H1 (cell line): ENCODE measurements around the gene FADS2.

ENCODE experiments used
- BRCA1 ChIP-seq: IDR thresholded peaks from 2 replicates; pipeline ENCODE4 v1.6.1; 2012; ENCODE audit warnings: low read depth, low read length, improper control_type of control experiment
- EZH2 ChIP-seq: fragments of 200-600 bp; sonication (generic); IDR thresholded peaks from 2 replicates; pipeline ENCODE4 v1.7.1; 2012; ENCODE audit warnings: low read depth, mild to moderate bottlenecking, moderate library complexity, low read length, inconsistent platforms; ENCODE audit not compliant: severe bottlenecking
- FOSL1 ChIP-seq: IDR thresholded peaks from 2 replicates; pipeline ENCODE4 v1.6.1; 2011; ENCODE audit warnings: mild to moderate bottlenecking, low read depth, low read length, moderate library complexity; ENCODE audit not compliant: insufficient read depth
- POLR2AphosphoS5 ChIP-seq: IDR thresholded peaks from 2 replicates; pipeline ENCODE4 v1.6.1; 2011; ENCODE audit warnings: low read depth, low read length
- RAD21 ChIP-seq, 2 experiments: IDR thresholded peaks in 1 of 2; conservative IDR thresholded peaks in 1 of 2; 2 replicates each; pipeline ENCODE4 v1.6.1; 2011; ENCODE audit warnings: low read depth in 2 of 2, low read length in 2 of 2, improper control_type of control experiment in 1 of 2, inconsistent platforms in 1 of 2, mild to moderate bottlenecking in 1 of 2, moderate library complexity in 1 of 2
- RFX5 ChIP-seq: IDR thresholded peaks from 2 replicates; pipeline ENCODE4 v1.6.1; 2011; ENCODE audit warnings: low read depth, low read length, improper control_type of control experiment, borderline replicate concordance
- TF ChIP-seq, protein P1 (sequence below), 3 experiments: IDR thresholded peaks; 1 replicate in 2 of 3; 2 replicates in 1 of 3; pipeline versions ENCODE4 v1.5.1 to v1.6.1; 2011; ENCODE audit warnings: low read length in 3 of 3, mild to moderate bottlenecking in 3 of 3, inconsistent platforms in 2 of 3, low read depth in 1 of 3, moderate library complexity in 1 of 3; ENCODE audit not compliant: insufficient read depth in 1 of 3; ENCODE audit errors: control extremely low read depth in 1 of 3

DNA sequence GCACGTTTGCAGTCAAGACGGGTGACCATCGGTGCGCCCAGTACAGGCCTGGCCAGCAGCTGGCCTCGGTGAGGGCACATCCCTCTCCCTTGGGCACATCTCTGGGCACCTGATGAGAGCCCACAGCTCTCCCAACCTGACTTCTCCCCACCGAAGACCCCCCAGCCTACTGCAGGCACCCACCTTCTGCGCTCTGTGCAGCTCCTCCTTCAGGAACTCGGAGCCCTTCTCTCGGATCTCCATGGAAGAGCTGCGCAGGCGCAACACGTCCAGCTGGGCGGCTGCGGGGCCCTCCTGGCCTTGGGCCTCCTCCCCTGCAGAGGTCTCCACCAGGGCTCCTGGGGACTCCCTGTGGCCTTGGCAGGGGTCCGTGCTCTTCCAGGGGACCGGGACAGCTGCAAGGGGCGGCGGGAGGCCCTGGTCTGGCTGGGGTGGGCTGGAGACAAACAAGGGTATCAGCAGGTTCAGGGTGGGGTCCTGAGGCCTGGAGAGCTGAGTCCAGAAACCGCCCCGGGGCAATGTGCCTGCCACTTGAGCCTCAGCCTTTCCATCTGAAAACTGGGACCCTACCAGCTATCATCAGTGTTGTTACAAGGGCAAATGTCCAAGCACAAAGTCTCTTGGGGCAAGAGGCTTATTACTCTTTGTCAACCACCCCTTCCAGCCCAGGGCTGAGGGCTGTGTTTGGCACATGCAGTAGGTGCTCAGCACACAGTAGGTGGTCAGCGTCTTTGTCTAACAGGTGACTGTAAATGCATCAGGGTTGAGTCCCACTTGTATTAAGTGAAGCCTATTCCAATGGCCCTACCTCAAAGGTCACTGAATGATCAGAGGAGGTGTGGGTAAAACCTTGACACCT is 80.0 kb downstream of the FADS2 start:
- TF ChIP-seq, protein P1, sequence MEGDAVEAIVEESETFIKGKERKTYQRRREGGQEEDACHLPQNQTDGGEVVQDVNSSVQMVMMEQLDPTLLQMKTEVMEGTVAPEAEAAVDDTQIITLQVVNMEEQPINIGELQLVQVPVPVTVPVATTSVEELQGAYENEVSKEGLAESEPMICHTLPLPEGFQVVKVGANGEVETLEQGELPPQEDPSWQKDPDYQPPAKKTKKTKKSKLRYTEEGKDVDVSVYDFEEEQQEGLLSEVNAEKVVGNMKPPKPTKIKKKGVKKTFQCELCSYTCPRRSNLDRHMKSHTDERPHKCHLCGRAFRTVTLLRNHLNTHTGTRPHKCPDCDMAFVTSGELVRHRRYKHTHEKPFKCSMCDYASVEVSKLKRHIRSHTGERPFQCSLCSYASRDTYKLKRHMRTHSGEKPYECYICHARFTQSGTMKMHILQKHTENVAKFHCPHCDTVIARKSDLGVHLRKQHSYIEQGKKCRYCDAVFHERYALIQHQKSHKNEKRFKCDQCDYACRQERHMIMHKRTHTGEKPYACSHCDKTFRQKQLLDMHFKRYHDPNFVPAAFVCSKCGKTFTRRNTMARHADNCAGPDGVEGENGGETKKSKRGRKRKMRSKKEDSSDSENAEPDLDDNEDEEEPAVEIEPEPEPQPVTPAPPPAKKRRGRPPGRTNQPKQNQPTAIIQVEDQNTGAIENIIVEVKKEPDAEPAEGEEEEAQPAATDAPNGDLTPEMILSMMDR (IDR thresholded peaks at IDR 0.05; ENCODE audit: control extremely low read depth in 1 of 3, insufficient read depth in 1 of 3, low read depth in 1 of 3, low read length in 3 of 3) = no peak
- TF ChIP-seq POLR2AphosphoS5 = no peak
- TF ChIP-seq FOSL1 = no peak
- TF ChIP-seq BRCA1 = no peak
- TF ChIP-seq RFX5 = no peak
- TF ChIP-seq RAD21 (IDR thresholded peaks at IDR 0.05 in 1 of 2, conservative IDR thresholded peaks at IDR 0.05 in 1 of 2; ENCODE audit: low read depth in 2 of 2, low read length in 2 of 2) = no peak
- no peak for TF ChIP-seq EZH2
